Measurements from ENCODE around the gene MANSC1. TPM values are rescaled to one million over a fixed set of nuclear protein-coding genes. Genes with fewer than 3 reads are reported as not detected.

The MANSC1 gene
- total RNA-seq, 1 experiment from 2014 or later: 9.1 TPM

GRCh38 chr12:12350868-12351463 is 924 bp upstream of the MANSC1 start:
- Histone ChIP-seq H3K9ac (ENCODE audit: extremely low read depth, insufficient read length, low read length) (no peak overlapping the region), H3K4ac (ENCODE audit: low read depth, low read length) (no peak overlapping the region), H3K27ac (ENCODE audit: insufficient read length, low read depth, low read length) (no peak overlapping the region), H4K20me1 (ENCODE audit: control insufficient read depth, insufficient read depth, insufficient read length) (no peaks in the 10 kb centered on the region), H3K18ac (ENCODE audit: insufficient read length, low read depth, low read length) (no peak overlapping the region), H3K4me2 (ENCODE audit: insufficient read depth, insufficient read length, low read length) (no peak overlapping the region), H3K23me2 (ENCODE audit: insufficient read length, low read depth, low read length, poor library complexity, severe bottlenecking) (no peaks in the 10 kb centered on the region), H3K56ac (ENCODE audit: insufficient read length, low read depth, low read length) (no peak overlapping the region), H3K23ac (ENCODE audit: insufficient read length, low read depth, low read length) (no peak overlapping the region), H2BK20ac (ENCODE audit: low read depth, low read length, poor library complexity, severe bottlenecking) (no peak overlapping the region), H2BK5ac (ENCODE audit: insufficient read length, low read length) (no peak overlapping the region), H4K91ac (ENCODE audit: insufficient read length, low read depth, low read length) (no peak overlapping the region), H3K9me3 (ENCODE audit: control insufficient read depth, low read depth, low read length) (no peaks in the 10 kb centered on the region), H3K14ac (ENCODE audit: insufficient read depth, low read length) (no peak overlapping the region), H3T11ph (ENCODE audit: low read length) (no peak overlapping the region), H2AFZ (ENCODE audit: low read length) (no peak overlapping the region), H2BK15ac (ENCODE audit: low read depth, low read length) (no peak overlapping the region), H3K4me1 (ENCODE audit: insufficient read depth, low read length) (no peaks in the 10 kb centered on the region), H2BK12ac (ENCODE audit: insufficient read length, low read depth, low read length) (no peak overlapping the region), H3K79me2 (ENCODE audit: insufficient read depth, low read length) (no peaks in the 10 kb centered on the region), H2BK120ac (ENCODE audit: low read depth, low read length, poor library complexity, severe bottlenecking) (no peak overlapping the region), H4K8ac (replicated peaks; ENCODE audit: insufficient read length, low read depth, low read length) (no peak overlapping the region), H4K5ac (ENCODE audit: insufficient read length, low read depth, low read length) (no peak overlapping the region), H3K79me1 (ENCODE audit: insufficient read depth, low read depth, low read length, poor library complexity, severe bottlenecking) (no peaks in the 10 kb centered on the region), H3K27me3 (ENCODE audit: insufficient read depth, low read length) (no peaks in the 10 kb centered on the region), H2AK5ac (ENCODE audit: insufficient read length, low read length) (no peak overlapping the region)
- TF ChIP-seq, protein P1, sequence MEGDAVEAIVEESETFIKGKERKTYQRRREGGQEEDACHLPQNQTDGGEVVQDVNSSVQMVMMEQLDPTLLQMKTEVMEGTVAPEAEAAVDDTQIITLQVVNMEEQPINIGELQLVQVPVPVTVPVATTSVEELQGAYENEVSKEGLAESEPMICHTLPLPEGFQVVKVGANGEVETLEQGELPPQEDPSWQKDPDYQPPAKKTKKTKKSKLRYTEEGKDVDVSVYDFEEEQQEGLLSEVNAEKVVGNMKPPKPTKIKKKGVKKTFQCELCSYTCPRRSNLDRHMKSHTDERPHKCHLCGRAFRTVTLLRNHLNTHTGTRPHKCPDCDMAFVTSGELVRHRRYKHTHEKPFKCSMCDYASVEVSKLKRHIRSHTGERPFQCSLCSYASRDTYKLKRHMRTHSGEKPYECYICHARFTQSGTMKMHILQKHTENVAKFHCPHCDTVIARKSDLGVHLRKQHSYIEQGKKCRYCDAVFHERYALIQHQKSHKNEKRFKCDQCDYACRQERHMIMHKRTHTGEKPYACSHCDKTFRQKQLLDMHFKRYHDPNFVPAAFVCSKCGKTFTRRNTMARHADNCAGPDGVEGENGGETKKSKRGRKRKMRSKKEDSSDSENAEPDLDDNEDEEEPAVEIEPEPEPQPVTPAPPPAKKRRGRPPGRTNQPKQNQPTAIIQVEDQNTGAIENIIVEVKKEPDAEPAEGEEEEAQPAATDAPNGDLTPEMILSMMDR (conservative IDR thresholded peaks at IDR 0.05): no peak
- Mint-ChIP-seq H3K4me1 (peaks cover 24 to 32% of the 10 kb centered on the region in 2 experiments), H3K4me3 (peak overlapping the region; percentile 67 to 73), H3K36me3 (ENCODE audit: insufficient read depth in 1 of 3, low read depth in 3 of 3) (peaks cover 2 to 13% (median 9%) of the 10 kb centered on the region in 3 experiments; a peak in 5 of 7 replicates), H3K9me3 (peaks cover 7% of the 10 kb centered on the region in 2 experiments), H3K27ac (peak overlapping the region in 1 of 3 experiments; percentile 37; a peak in 2 of 7 replicates), H3K27me3 (ENCODE audit: low read depth) (peaks cover 4% of the 10 kb centered on the region; the same call in 1 of the 2 replicates)
- WGBS (ENCODE audit: extremely low coverage, insufficient read length, low lambda C conversion rate): no CpG with 5 or more reads among the region's 3 CpGs
- DNase-seq: no peak
